Neuronal stem cell (in vitro differentiated cells): ENCODE data around the gene KCNJ1.

Source experiments
- DNase-seq: peaks from one replicate; pipeline ENCODE4 v3.0.0-alpha.2; 2013; ENCODE audit warnings: low spot score
- H2AFZ ChIP-seq: one replicate; pipeline ENCODE4 v1.6.1; 2013; ENCODE audit warnings: mild to moderate bottlenecking, low read length, inconsistent platforms
- H2AK5ac ChIP-seq: 2 replicates; pipeline ENCODE4 v1.6.1; 2013; ENCODE audit warnings: low read depth, mild to moderate bottlenecking, inconsistent platforms, low read length, moderate library complexity, mixed read lengths
- H2BK120ac ChIP-seq: 2 replicates; pipeline ENCODE4 v1.6.1; 2013; ENCODE audit warnings: low read depth, mild to moderate bottlenecking, inconsistent platforms, low read length, moderate library complexity, mixed read lengths
- H2BK12ac ChIP-seq: one replicate; pipeline ENCODE4 v1.6.1; 2013; ENCODE audit warnings: low read length, inconsistent platforms
- H2BK15ac ChIP-seq: 2 replicates; pipeline ENCODE4 v1.6.1; 2013; ENCODE audit warnings: mild to moderate bottlenecking, low read length, inconsistent platforms, mixed read lengths
- H2BK5ac ChIP-seq: one replicate; pipeline ENCODE4 v1.6.1; 2013; ENCODE audit warnings: inconsistent platforms, mild to moderate bottlenecking, low read length, moderate library complexity
- H3K14ac ChIP-seq: one replicate; pipeline ENCODE4 v1.6.1; 2013; ENCODE audit warnings: low read length, inconsistent platforms
- H3K18ac ChIP-seq: 2 replicates; pipeline ENCODE4 v1.6.1; 2013; ENCODE audit warnings: low read length, inconsistent platforms
- H3K23ac ChIP-seq: 2 replicates; pipeline ENCODE4 v1.6.1; 2013; ENCODE audit warnings: low read depth, mild to moderate bottlenecking, mixed read lengths, low read length, inconsistent platforms; ENCODE audit not compliant: poor library complexity
- H3K27ac ChIP-seq: replicated peaks from 3 replicates; pipeline ENCODE4 v1.5.1; 2013; ENCODE audit warnings: low read length, inconsistent platforms
- H3K27me3 ChIP-seq, 3 experiments: 2 replicates each; pipeline ENCODE4 v1.6.1; 2013; ENCODE audit warnings: low read length in 3 of 3, mild to moderate bottlenecking in 2 of 3, inconsistent platforms in 1 of 3, low read depth in 1 of 3, mixed read lengths in 1 of 3, moderate library complexity in 1 of 3; ENCODE audit not compliant: control insufficient read depth in 3 of 3, insufficient read depth in 3 of 3
- H3K36me3 ChIP-seq, 2 donors: replicated peaks in 1 of 2; 2 replicates each; pipeline ENCODE4 v1.6.1; 2013; ENCODE audit warnings: low read length in 2 of 2; ENCODE audit not compliant: control insufficient read depth in 2 of 2, insufficient read depth in 2 of 2
- H3K4ac ChIP-seq: 2 replicates; pipeline ENCODE4 v1.6.1; 2013; ENCODE audit warnings: inconsistent platforms, mild to moderate bottlenecking, low read length, moderate library complexity
- H3K4me1 ChIP-seq, 2 donors: 1 replicate in 1 of 2; 2 replicates in 1 of 2; pipeline ENCODE4 v1.6.1; 2013; ENCODE audit warnings: low read length in 2 of 2, low read depth in 1 of 2; ENCODE audit not compliant: control insufficient read depth in 2 of 2, insufficient read depth in 1 of 2
- H3K4me2 ChIP-seq: one replicate; pipeline ENCODE4 v1.6.1; 2013; ENCODE audit warnings: mild to moderate bottlenecking, low read length, inconsistent platforms; ENCODE audit not compliant: insufficient read depth, poor library complexity, severe bottlenecking
- H3K4me3 ChIP-seq, 2 donors: 2 replicates each; pipeline ENCODE4 v1.5.1; 2013; ENCODE audit warnings: low read length in 2 of 2, mild to moderate bottlenecking in 2 of 2, inconsistent platforms in 1 of 2, moderate library complexity in 1 of 2
- H3K79me1 ChIP-seq: one replicate; pipeline ENCODE4 v1.6.1; 2013; ENCODE audit warnings: low read depth, mild to moderate bottlenecking, inconsistent platforms, low read length, moderate library complexity
- H3K9ac ChIP-seq: one replicate; pipeline ENCODE4 v1.6.1; 2013; ENCODE audit warnings: mild to moderate bottlenecking, low read depth, low read length, inconsistent platforms; ENCODE audit not compliant: poor library complexity
- H3K9me3 ChIP-seq, 2 donors: replicated peaks in 1 of 2; 2 replicates each; pipeline versions ENCODE3 to v1.6.1; 2013; ENCODE audit warnings: low read length in 2 of 2, mild to moderate bottlenecking in 2 of 2, inconsistent platforms in 1 of 2, low read depth in 1 of 2, mixed read lengths in 1 of 2, moderate library complexity in 1 of 2; ENCODE audit not compliant: control insufficient read depth in 2 of 2, insufficient read depth in 1 of 2
- H4K8ac ChIP-seq: one replicate; pipeline ENCODE4 v1.6.1; 2013; ENCODE audit warnings: low read depth, mild to moderate bottlenecking, inconsistent platforms, low read length, moderate library complexity
- H4K91ac ChIP-seq: one replicate; pipeline ENCODE4 v1.6.1; 2013; ENCODE audit warnings: low read length, low read depth, mild to moderate bottlenecking, inconsistent platforms; ENCODE audit not compliant: poor library complexity
- WGBS, 2 donors: extraction: QIAGEN DNeasy Blood & Tissue Kit; methylation state at CpG; one replicate each; pipeline ENCODE4 v1.1.7; 2013; ENCODE audit warnings: missing lambda C conversion rate in 2 of 2, mixed read lengths in 1 of 2; ENCODE audit not compliant: insufficient read length in 2 of 2, insufficient replicate concordance in 1 of 2; ENCODE audit errors: extremely low coverage in 2 of 2; 5-methylcytosine and 5-hydroxymethylcytosine counted together

The KCNJ1 gene

GRCh38 chr11:128872594-128872993 lies 5.5 kb upstream of the KCNJ1 start:
- H3K79me1 ChIP-seq: no peaks in the 10 kb centered on the region
- peaks cover 11 to 37% of the 10 kb centered on the region in 2 donors for H3K4me1 ChIP-seq
- H3K36me3 ChIP-seq: no peaks in the 10 kb centered on the region
- no peak overlapping the region for H2BK12ac ChIP-seq
- no peak overlapping the region for H3K9ac ChIP-seq
- no peak overlapping the region for H3K14ac ChIP-seq
- no peak overlapping the region for H3K27ac ChIP-seq
- no peak overlapping the region for H4K8ac ChIP-seq
- H2BK15ac ChIP-seq: no peak overlapping the region
- no CpG with 5 or more reads among the region's 3 CpGs for WGBS, 2 donors
- H3K23ac ChIP-seq: no peak overlapping the region
- peaks cover 0 to 2% of the 10 kb centered on the region in 2 donors for H3K9me3 ChIP-seq
- DNase-seq: no peak
- peak overlapping the region; percentile 58 for H3K18ac ChIP-seq
- H4K91ac ChIP-seq: no peak overlapping the region
- H3K27me3 ChIP-seq: no peaks in the 10 kb centered on the region
- no peak overlapping the region for H2AFZ ChIP-seq
- no peak overlapping the region for H3K4me3 ChIP-seq
- no peak overlapping the region for H2BK120ac ChIP-seq
- no peak overlapping the region for H3K4ac ChIP-seq
- no peak overlapping the region for H3K4me2 ChIP-seq
- H2BK5ac ChIP-seq: no peak overlapping the region
- no peak overlapping the region for H2AK5ac ChIP-seq

- DNase-seq: no peak
- Histone ChIP-seq H2BK5ac (no peak overlapping the region), H2AFZ (no peak overlapping the region), H4K91ac (no peak overlapping the region), H3K23ac (no peak overlapping the region), H3K9ac (no peak overlapping the region), H3K36me3 (no peaks in the 10 kb centered on the region), H2BK120ac (no peak overlapping the region), H2AK5ac (no peak overlapping the region), H3K9me3 (peaks cover 0 to 2% of the 10 kb centered on the region in 2 donors), H2BK15ac (no peak overlapping the region), H4K8ac (no peak overlapping the region), H3K18ac (no peak overlapping the region), H3K79me1 (no peaks in the 10 kb centered on the region), H3K4ac (no peak overlapping the region), H3K4me3 (no peak overlapping the region), H2BK12ac (no peak overlapping the region), H3K27ac (no peak overlapping the region), H3K4me2 (no peak overlapping the region), H3K14ac (no peak overlapping the region), H3K27me3 (no peaks in the 10 kb centered on the region), H3K4me1 (peaks cover 11 to 37% of the 10 kb centered on the region in 2 donors)
- WGBS, 2 donors: no CpG with 5 or more reads among the region's 6 CpGs
Observed at GRCh38 chr11:128872094-128872493, 5.0 kb upstream of the KCNJ1 start.

- Histone ChIP-seq H3K4me3 (no peak overlapping the region), H2BK12ac (no peak overlapping the region), H3K4ac (no peak overlapping the region), H2BK120ac (no peak overlapping the region), H2BK5ac (no peak overlapping the region), H3K23ac (no peak overlapping the region), H3K36me3 (no peaks in the 10 kb centered on the region), H3K4me2 (no peak overlapping the region), H3K14ac (no peak overlapping the region), H2AFZ (peak overlapping the region; percentile 37), H3K9me3 (peaks cover 0 to 2% of the 10 kb centered on the region in 2 donors), H3K79me1 (no peaks in the 10 kb centered on the region), H2AK5ac (no peak overlapping the region), H3K27me3 (no peaks in the 10 kb centered on the region), H3K18ac (peak overlapping the region; percentile 20), H2BK15ac (no peak overlapping the region), H4K91ac (no peak overlapping the region), H4K8ac (no peak overlapping the region), H3K9ac (no peak overlapping the region), H3K4me1 (peaks cover 11 to 37% of the 10 kb centered on the region in 2 donors), H3K27ac (no peak overlapping the region)
- no peak for DNase-seq
- no CpG with 5 or more reads among the region's 6 CpGs for WGBS, 2 donors
Observed at GRCh38 chr11:128871168-128871610, 4.1 kb upstream of the KCNJ1 start.

GRCh38 chr11:128868841-128869671 lies 2.0 kb upstream of the KCNJ1 start:
- H3K4ac ChIP-seq: no peak overlapping the region

More at GRCh38 chr11:128868841-128869671, 2.0 kb upstream of the KCNJ1 start:
- no peak overlapping the region for H2AFZ ChIP-seq
- no CpG with 5 or more reads among the region's 10 CpGs for WGBS, 2 donors
- H3K9ac ChIP-seq: no peak overlapping the region
- H2BK15ac ChIP-seq: no peak overlapping the region
- peaks cover 11 to 31% of the 10 kb centered on the region in 2 donors for H3K4me1 ChIP-seq
- H2AK5ac ChIP-seq: no peak overlapping the region
- no peak overlapping the region for H4K91ac ChIP-seq
- no peak overlapping the region for H3K4me3 ChIP-seq
- H3K27ac ChIP-seq: no peak overlapping the region
- H3K23ac ChIP-seq: no peak overlapping the region
- no peak for DNase-seq
- no peak overlapping the region for H2BK120ac ChIP-seq
- no peak overlapping the region for H3K14ac ChIP-seq
- no peaks in the 10 kb centered on the region for H3K79me1 ChIP-seq
- no peak overlapping the region for H4K8ac ChIP-seq
- no peak overlapping the region for H3K4me2 ChIP-seq
- no peaks in the 10 kb centered on the region for H3K36me3 ChIP-seq
- no peaks in the 10 kb centered on the region for H3K27me3 ChIP-seq
- no peak overlapping the region for H2BK5ac ChIP-seq
- no peak overlapping the region for H2BK12ac ChIP-seq
- peaks cover 0 to 2% of the 10 kb centered on the region in 2 donors for H3K9me3 ChIP-seq
- H3K18ac ChIP-seq: no peak overlapping the region
